GM06990 (cell line): ENCODE data around the gene GALC.
A peak's percentile ranks its signal among the peaks of the same experiment; 100 is the strongest.

Source experiments
- DNase-seq: peaks from one replicate; pipeline ENCODE4 v3.0.0-alpha.2; 2011; ENCODE audit not compliant: insufficient read length; ENCODE audit errors: extremely low read depth
- H3K27me3 ChIP-seq: replicated peaks from 2 replicates; pipeline ENCODE4 v1.6.0; 2011; ENCODE audit warnings: low read length; ENCODE audit not compliant: control insufficient read depth, insufficient read depth
- H3K36me3 ChIP-seq: 2 replicates; pipeline ENCODE4 v1.5.1; 2011; ENCODE audit warnings: low read length; ENCODE audit not compliant: control insufficient read depth, insufficient read depth
- H3K4me3 ChIP-seq: replicated peaks from 2 replicates; pipeline ENCODE4 v1.5.1; 2011; ENCODE audit warnings: low read depth, mild to moderate bottlenecking, control low read depth, low read length
- CTCF ChIP-seq: IDR thresholded peaks from 2 replicates; pipeline ENCODE4 v1.5.1; 2011; ENCODE audit warnings: low read length, control low read depth, mild to moderate bottlenecking, inconsistent platforms; ENCODE audit not compliant: insufficient read depth, poor library complexity, severe bottlenecking

GALC gene

GRCh38 chr14:87999277-87999676 lies 6.3 kb upstream of the GALC start:
- DNase-seq: no peak
- TF ChIP-seq CTCF: no peak
- Histone ChIP-seq H3K4me3 (no peak overlapping the region), H3K27me3 (no peaks in the 10 kb centered on the region), H3K36me3 (no peaks in the 10 kb centered on the region)

- Histone ChIP-seq H3K36me3 (no peaks in the 10 kb centered on the region), H3K27me3 (no peaks in the 10 kb centered on the region), H3K4me3 (no peak overlapping the region)
- DNase-seq: no peak
- no peak for TF ChIP-seq CTCF
These were observed 5.5 kb upstream of the GALC start for GRCh38 chr14:87998482-87998881.

GRCh38 chr14:87996291-87996592 lies 3.3 kb upstream of the GALC start:
- DNase-seq: no peak
- H3K4me3 ChIP-seq: no peak overlapping the region
- H3K27me3 ChIP-seq: no peaks in the 10 kb centered on the region
- H3K36me3 ChIP-seq: no peaks in the 10 kb centered on the region
- no peak for TF ChIP-seq CTCF

- H3K27me3 ChIP-seq: no peaks in the 10 kb centered on the region
- DNase-seq: no peak
- no peak for TF ChIP-seq CTCF
- H3K36me3 ChIP-seq: no peaks in the 10 kb centered on the region
- no peak overlapping the region for H3K4me3 ChIP-seq
These were observed 2.7 kb upstream of the GALC start for GRCh38 chr14:87995500-87996290.

GRCh38 chr14:87994974-87995373 lies 2.0 kb upstream of the GALC start:
- no peaks in the 10 kb centered on the region for H3K36me3 ChIP-seq
- TF ChIP-seq CTCF: no peak
- DNase-seq: peak; percentile 53
- H3K27me3 ChIP-seq: no peaks in the 10 kb centered on the region
- H3K4me3 ChIP-seq: no peak overlapping the region; the same call in 1 of the 2 replicates

- DNase-seq: no peak
- Histone ChIP-seq H3K36me3 (no peaks in the 10 kb centered on the region), H3K27me3 (no peaks in the 10 kb centered on the region), H3K4me3 (peak overlapping the region; percentile 73)
- TF ChIP-seq CTCF: no peak
These were observed 650 bp downstream of the GALC start for GRCh38 chr14:87992346-87992717.
